Activated CD4-positive, CD25-positive, alpha-beta regulatory T cell (primary cell): Measurements from ENCODE around the gene PHETA1.

Experiments
- DNase-seq, 4 experiments: peaks; one replicate each; lab custom pipeline; 2025; lab: John Stamatoyannopoulos, UW

PHETA1 gene

GRCh38 chr12:111368788-111369495 lies at the start of gene PHETA1:
Gene PHETA1 (minus strand): TSS chr12:111369095. CDS start chr12:111363427, 5,668 bp downstream.
- peak; percentile 41 to 64 (median 56) for DNase-seq

- DNase-seq = no peak
Measured at GRCh38 chr12:111418594-111418880, 49.6 kb upstream of the PHETA1 start.

GRCh38 chr12:111417784-111418593 lies 49.1 kb upstream of the PHETA1 start:
- DNase-seq = no peak

GRCh38 chr12:111417290-111417689 lies 48.4 kb upstream of the PHETA1 start:
- no peak for DNase-seq

- DNase-seq = no peak
Measured at GRCh38 chr12:111414711-111415252, 45.9 kb upstream of the PHETA1 start.

GRCh38 chr12:111413442-111414086 lies 44.7 kb upstream of the PHETA1 start:
- no peak for DNase-seq

- no peak for DNase-seq
Measured at GRCh38 chr12:111412830-111413441, 44.0 kb upstream of the PHETA1 start.

GRCh38 chr12:111412007-111412829 lies 43.3 kb upstream of the PHETA1 start:
- DNase-seq = no peak

GRCh38 chr12:111411185-111411764 lies 42.4 kb upstream of the PHETA1 start:
- no peak for DNase-seq

GRCh38 chr12:111410431-111411184 lies 41.7 kb upstream of the PHETA1 start:
- no peak for DNase-seq

- no peak for DNase-seq
Measured at GRCh38 chr12:111409780-111410430, 41.0 kb upstream of the PHETA1 start.

GRCh38 chr12:111409403-111409779 lies 40.5 kb upstream of the PHETA1 start:
- no peak for DNase-seq

- DNase-seq = no peak
Measured at GRCh38 chr12:111408686-111409402, 39.9 kb upstream of the PHETA1 start.

- DNase-seq = no peak
Measured at GRCh38 chr12:111408116-111408440, 39.2 kb upstream of the PHETA1 start.

GRCh38 chr12:111407377-111408115 lies 38.7 kb upstream of the PHETA1 start:
- no peak for DNase-seq

- no peak for DNase-seq
Measured at GRCh38 chr12:111406474-111407376, 37.8 kb upstream of the PHETA1 start.

GRCh38 chr12:111405859-111406473 lies 37.1 kb upstream of the PHETA1 start, which contains the start of gene SH2B3:
Gene SH2B3 (plus strand): TSS chr12:111405923. CDS start chr12:111418146, 12,223 bp downstream.
- peak; percentile 65 to 79 (median 74) for DNase-seq
